Measurements from ENCODE around the gene FAM181A. TPM values are rescaled to one million over a fixed set of nuclear protein-coding genes. Genes with fewer than 3 reads are reported as not detected.

FAM181A gene
- total and polyA plus RNA-seq, 2 experiments from 2014 or later, result not detected

GRCh38 chr14:93930989-93931307 is 3.8 kb downstream of the FAM181A start (continued):
- no peak for TF ChIP-seq JUNB (IDR thresholded peaks at IDR 0.05; ENCODE audit: unreplicated experiment)
- no peak for TF ChIP-seq POLR2AphosphoS5 (IDR thresholded peaks at IDR 0.05; ENCODE audit: low read depth)
- TF ChIP-seq EZH2phosphoT487 (IDR thresholded peaks at IDR 0.05; ENCODE audit: unreplicated experiment), result no peak
- TF ChIP-seq CTCF (conservative IDR thresholded peaks at IDR 0.05; ENCODE audit: low read depth in 2 of 2), result no peak
- no peak for TF ChIP-seq ZNF114 (CRISPR knock-in tag; IDR thresholded peaks at IDR 0.05)
- no peak for TF ChIP-seq EZH2 (IDR thresholded peaks at IDR 0.05; ENCODE audit: low read depth, unreplicated experiment)
- no peak for TF ChIP-seq ZNF331 (CRISPR knock-in tag; IDR thresholded peaks at IDR 0.05; ENCODE audit: low read depth)
- no peak for TF ChIP-seq CREB1 (CRISPR knock-in tag; IDR thresholded peaks at IDR 0.05; ENCODE audit: low read depth)

- H3K4me1 Mint-ChIP-seq, result no peaks in the 10 kb centered on the region; the same call in 2 of the 3 replicates
- no peak for ATAC-seq
- H3K27ac Mint-ChIP-seq, result no peak overlapping the region
- no peak overlapping the region for H3K4me3 ChIP-seq
- no peaks in the 10 kb centered on the region for H3K79me2 ChIP-seq (replicated peaks; ENCODE audit: insufficient read depth)
- no peaks in the 10 kb centered on the region; the same call in 2 of the 3 replicates for H3K36me3 Mint-ChIP-seq (ENCODE audit: low read depth)
- no peaks in the 10 kb centered on the region for H3K9me2 ChIP-seq (ENCODE audit: insufficient read depth)
- H4K20me1 ChIP-seq (replicated peaks; ENCODE audit: insufficient read depth), result no peaks in the 10 kb centered on the region
- no peaks in the 10 kb centered on the region for H3K4me1 ChIP-seq (ENCODE audit: insufficient read depth)
- no peaks in the 10 kb centered on the region for H3K36me3 ChIP-seq (ENCODE audit: insufficient read depth)
- H2AFZ ChIP-seq, result no peak overlapping the region
- DNase-seq (ENCODE audit: low spot score), result no peak
- no peak overlapping the region for H3K4me3 Mint-ChIP-seq
- no peak overlapping the region for H3K4me2 ChIP-seq
- H3F3A ChIP-seq (replicated peaks; ENCODE audit: low read depth), result no peaks in the 10 kb centered on the region
- peaks cover 14% of the 10 kb centered on the region for H3K27me3 Mint-ChIP-seq (ENCODE audit: insufficient read depth, low read depth, poor library complexity)
- H3K27me3 ChIP-seq (ENCODE audit: insufficient read depth), result peaks cover under 1% of the 10 kb centered on the region; the same call in 1 of the 2 replicates
- no peaks in the 10 kb centered on the region for H3K9me3 Mint-ChIP-seq
- H3K27ac ChIP-seq (ENCODE audit: low read depth), result no peak overlapping the region
- TF ChIP-seq EZH2 (IDR thresholded peaks at IDR 0.05; ENCODE audit: low read depth, unreplicated experiment) (no peak), ZNF331 (CRISPR knock-in tag; IDR thresholded peaks at IDR 0.05; ENCODE audit: low read depth) (no peak), NANOG (IDR thresholded peaks at IDR 0.05; ENCODE audit: borderline replicate concordance) (no peak), CTCF (conservative IDR thresholded peaks at IDR 0.05; ENCODE audit: low read depth in 2 of 2) (no peak), POLR2AphosphoS5 (IDR thresholded peaks at IDR 0.05; ENCODE audit: low read depth) (no peak), ZNF462 (CRISPR knock-in tag; IDR thresholded peaks at IDR 0.05) (no peak), EZH2phosphoT487 (IDR thresholded peaks at IDR 0.05; ENCODE audit: unreplicated experiment) (no peak), CREB1 (CRISPR knock-in tag; IDR thresholded peaks at IDR 0.05; ENCODE audit: low read depth) (no peak), JUNB (IDR thresholded peaks at IDR 0.05; ENCODE audit: unreplicated experiment) (no peak)
- TF ChIP-seq, protein P1, sequence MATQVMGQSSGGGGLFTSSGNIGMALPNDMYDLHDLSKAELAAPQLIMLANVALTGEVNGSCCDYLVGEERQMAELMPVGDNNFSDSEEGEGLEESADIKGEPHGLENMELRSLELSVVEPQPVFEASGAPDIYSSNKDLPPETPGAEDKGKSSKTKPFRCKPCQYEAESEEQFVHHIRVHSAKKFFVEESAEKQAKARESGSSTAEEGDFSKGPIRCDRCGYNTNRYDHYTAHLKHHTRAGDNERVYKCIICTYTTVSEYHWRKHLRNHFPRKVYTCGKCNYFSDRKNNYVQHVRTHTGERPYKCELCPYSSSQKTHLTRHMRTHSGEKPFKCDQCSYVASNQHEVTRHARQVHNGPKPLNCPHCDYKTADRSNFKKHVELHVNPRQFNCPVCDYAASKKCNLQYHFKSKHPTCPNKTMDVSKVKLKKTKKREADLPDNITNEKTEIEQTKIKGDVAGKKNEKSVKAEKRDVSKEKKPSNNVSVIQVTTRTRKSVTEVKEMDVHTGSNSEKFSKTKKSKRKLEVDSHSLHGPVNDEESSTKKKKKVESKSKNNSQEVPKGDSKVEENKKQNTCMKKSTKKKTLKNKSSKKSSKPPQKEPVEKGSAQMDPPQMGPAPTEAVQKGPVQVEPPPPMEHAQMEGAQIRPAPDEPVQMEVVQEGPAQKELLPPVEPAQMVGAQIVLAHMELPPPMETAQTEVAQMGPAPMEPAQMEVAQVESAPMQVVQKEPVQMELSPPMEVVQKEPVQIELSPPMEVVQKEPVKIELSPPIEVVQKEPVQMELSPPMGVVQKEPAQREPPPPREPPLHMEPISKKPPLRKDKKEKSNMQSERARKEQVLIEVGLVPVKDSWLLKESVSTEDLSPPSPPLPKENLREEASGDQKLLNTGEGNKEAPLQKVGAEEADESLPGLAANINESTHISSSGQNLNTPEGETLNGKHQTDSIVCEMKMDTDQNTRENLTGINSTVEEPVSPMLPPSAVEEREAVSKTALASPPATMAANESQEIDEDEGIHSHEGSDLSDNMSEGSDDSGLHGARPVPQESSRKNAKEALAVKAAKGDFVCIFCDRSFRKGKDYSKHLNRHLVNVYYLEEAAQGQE (IDR thresholded peaks at IDR 0.05; ENCODE audit: unreplicated experiment), result no peak
Observed at GRCh38 chr14:93932642-93933041, 5.5 kb downstream of the FAM181A start.
